GM19238 (cell line): ENCODE measurements around the gene MS4A15.
"Not testable (repeated sequence)": the region's sequence is repeated elsewhere in the genome, so short reads cannot be mapped to it uniquely, and the experiment has no call there.

Experiments
- DNase-seq: peaks from one replicate; pipeline ENCODE4 v3.0.0; 2011; ENCODE audit warnings: low spot score; ENCODE audit not compliant: insufficient read length

The MS4A15 gene

DNA sequence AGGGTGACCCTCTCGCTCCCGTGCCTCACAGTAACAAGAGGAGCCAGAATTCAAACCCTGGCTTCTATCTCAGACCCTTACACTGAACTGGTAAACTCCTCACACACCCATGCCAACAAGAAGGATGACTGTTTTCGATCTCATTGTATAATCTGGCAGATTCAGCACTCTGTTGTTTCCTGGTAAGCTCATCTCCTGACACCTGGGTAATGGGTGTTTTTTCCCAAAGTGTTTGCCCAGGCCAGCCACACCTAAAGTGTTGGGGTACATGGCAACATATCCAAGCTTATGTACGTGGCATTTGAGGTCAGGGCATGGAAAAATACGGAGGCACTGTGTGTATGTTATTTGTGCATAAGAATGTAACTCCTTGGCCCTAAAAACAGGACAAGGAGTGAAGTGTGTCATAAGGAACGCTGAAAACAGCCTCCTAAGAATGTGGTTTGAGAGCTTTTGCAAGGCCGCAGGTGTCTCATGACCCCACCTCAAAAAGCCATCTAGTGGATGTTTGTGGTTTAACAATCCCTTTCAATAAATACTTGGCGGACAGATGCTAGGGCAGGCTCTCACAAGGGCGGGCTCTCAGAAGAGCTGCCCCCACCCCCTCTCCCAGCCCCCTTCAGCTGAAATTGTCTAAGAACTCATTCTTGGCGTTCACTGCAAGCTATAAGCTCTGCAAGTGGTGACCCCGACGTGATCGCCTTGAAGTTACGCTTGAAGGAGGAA, at the start of gene MS4A15:
Gene MS4A15 (plus strand): TSS at position 561 of the 726 bp plus-strand sequence. CDS start 6,867 bp downstream, outside the sequence.
- no peak for DNase-seq

DNA sequence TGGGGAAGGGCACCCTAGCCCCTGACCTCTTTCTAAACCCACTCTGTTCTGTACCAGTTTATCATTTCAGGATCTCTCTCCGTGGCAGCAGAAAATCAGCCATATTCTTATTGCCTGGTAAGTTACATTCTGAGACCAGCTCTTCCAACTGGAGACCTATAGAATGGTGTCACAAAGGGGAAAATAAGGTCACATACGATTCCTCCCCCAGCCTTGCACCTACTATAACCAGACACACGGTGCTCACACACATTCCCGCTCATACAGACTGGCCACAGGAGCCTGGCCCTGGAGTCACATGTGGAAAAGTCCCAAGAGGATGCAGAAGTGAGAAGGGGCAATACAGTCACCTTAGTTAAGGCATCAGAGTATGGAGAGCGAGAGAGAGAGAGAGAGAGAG, 49.7 kb upstream of the MS4A15 start:
- DNase-seq, result no peak

GRCh38 chr11:60710482-60710881, 46.2 kb upstream of the MS4A15 start:
- DNase-seq, result no peak

- DNase-seq, result no peak
Observed at GRCh38 chr11:60711276-60711675, 45.4 kb upstream of the MS4A15 start.

GRCh38 chr11:60713423-60713822, 43.2 kb upstream of the MS4A15 start:
- not testable (repeated sequence) for DNase-seq

GRCh38 chr11:60717956-60718355, 38.7 kb upstream of the MS4A15 start:
- DNase-seq, result no peak

- DNase-seq, result no peak
Observed at GRCh38 chr11:60718524-60719316, 37.9 kb upstream of the MS4A15 start.

GRCh38 chr11:60719391-60719790, 37.3 kb upstream of the MS4A15 start:
- no peak for DNase-seq

DNA sequence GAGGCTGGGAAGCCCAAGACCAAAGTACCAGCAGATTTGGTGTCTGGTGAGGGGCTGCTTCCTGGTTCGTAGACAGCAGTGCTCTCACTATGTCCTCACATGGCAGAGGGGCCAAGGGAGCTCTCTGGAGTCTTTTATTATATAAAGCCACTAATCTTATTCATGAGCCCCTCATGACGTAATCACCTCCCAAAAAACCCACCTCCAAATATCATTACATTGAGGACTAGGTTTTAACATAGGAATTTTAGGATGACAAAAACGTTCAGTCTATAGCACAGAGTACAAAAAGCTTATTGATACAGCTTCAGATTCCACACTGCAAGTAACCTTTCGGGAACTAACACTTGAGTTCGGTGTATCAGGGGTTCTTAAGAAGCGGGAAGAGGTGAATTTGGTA, 36.2 kb upstream of the MS4A15 start:
- DNase-seq, result no peak

DNA sequence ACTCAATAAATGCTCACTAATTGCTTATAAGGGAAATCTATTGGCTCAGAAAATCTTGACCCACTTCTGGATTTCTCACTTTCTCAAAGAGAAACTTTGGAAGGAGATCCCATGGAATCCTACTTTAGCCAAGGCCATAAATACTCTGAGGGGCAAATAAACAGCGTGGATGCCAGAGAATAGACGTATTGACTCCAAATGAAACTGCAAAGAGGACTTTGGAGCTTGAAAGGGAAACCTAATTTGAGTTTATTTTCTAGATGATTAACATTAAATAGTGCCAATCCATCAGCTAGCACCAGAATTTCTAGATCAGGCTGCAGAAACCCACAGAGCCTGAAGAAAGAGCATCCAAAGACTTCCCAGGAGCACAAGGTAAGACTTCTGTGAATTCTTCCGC, 32.2 kb upstream of the MS4A15 start, which contains the start of gene MS4A18:
Gene MS4A18 (plus strand): TSS at position 301 of the 400 bp plus-strand sequence.
- DNase-seq, result no peak

DNA sequence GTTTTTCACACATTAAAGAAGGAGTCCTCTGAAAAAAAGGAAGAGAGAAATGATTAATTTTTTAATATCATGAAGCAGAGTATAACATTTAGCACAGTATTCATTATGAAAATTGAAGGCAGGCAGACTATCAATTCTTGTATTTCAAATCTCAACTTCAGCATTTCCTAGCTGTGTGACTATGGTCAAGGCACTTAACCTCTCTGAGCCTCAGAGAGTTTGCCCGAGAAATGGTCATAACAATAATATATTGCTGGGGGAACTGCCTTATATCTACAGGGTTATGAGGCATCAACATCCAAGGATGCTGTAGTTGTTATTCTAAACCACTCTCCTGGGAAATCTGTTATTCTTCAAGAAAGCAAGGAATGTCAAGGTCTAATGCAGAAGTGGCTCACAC, 31.1 kb upstream of the MS4A15 start:
- DNase-seq, result no peak

- no peak for DNase-seq
Observed at GRCh38 chr11:60731586-60731985, 25.1 kb upstream of the MS4A15 start.

DNA sequence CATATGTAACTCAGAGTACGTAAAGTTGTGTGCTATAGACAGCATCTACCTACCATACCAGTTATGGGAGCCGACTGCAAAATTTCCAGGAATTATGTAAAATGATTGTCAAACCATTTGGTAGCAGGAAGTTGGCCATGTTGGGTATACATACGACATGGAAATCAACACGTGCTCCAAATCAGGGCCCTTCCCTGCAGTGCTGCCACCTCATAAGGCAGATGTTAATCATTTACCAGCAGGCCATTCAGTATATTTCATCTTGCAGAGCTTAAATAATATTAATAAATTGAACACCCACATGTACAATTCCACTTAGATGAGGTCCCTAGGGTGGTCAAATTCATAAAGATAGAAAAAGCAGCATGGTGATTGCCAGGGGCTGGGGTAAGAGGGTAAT, 22.4 kb upstream of the MS4A15 start:
- no peak for DNase-seq

- DNase-seq, result no peak
Observed at GRCh38 chr11:60739114-60739513, 17.6 kb upstream of the MS4A15 start.

DNA sequence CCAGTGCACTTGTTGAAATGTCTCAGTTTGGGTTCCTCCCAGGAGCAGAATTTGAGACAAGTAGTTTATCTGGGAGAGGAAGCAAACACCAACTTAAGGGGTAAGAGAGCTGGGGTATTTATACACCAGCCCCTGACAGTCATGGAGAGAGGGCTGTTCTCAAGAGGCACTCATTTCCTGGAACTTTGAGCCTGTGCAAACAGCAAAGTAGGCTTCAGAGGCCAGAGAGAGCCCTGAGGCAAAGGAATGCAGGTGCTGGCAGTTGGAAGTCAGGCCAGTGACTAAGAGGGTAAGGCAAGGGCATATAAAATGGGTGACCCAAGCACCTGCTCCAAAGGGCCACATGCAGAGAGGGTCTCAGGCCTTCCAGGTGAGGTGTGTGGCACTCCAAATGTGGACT, 16.1 kb upstream of the MS4A15 start:
- DNase-seq, result no peak

DNA sequence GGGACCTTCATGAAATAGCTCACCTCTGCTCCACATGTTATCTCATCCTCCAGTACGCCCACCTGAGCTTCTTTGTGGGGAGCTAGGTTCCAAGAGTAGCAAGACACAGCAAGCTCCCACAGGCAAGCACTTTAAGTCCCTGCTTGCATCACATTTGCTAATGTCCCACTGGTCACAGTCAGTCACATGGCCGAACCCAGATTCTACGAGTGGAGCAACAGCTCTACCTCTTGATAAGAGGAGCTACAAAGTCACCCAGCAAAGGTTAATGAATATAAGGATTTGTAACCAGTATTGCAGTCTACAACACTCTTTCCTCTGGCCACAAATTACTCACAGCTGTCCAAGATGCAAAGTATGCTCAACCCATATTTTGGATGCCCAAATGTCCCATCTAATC, 15.2 kb upstream of the MS4A15 start:
- no peak for DNase-seq

GRCh38 chr11:60743058-60743457, 13.6 kb upstream of the MS4A15 start:
- DNase-seq, result no peak

DNA sequence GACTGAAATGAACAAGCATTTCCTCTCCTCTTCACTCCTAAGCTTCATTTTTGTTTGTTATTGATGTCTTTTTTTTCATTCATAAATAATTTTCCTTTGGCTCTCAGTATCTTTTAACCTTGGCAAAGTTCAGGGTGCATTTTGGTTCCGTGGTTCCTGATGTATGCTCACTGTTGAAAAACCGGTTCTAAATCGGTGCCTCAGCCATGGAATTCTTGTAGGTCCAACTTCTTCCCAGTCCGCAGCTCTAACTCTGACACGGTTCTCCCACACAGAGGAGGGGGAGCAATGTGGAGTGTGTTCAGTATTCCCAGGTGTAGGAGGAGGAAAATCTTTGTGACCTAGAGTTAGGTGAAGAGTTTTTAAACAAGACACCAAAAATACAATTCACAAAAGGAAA, 12.6 kb upstream of the MS4A15 start:
- DNase-seq, result no peak

GRCh38 chr11:60747359-60747873, 9.3 kb upstream of the MS4A15 start:
- no peak for DNase-seq

DNA sequence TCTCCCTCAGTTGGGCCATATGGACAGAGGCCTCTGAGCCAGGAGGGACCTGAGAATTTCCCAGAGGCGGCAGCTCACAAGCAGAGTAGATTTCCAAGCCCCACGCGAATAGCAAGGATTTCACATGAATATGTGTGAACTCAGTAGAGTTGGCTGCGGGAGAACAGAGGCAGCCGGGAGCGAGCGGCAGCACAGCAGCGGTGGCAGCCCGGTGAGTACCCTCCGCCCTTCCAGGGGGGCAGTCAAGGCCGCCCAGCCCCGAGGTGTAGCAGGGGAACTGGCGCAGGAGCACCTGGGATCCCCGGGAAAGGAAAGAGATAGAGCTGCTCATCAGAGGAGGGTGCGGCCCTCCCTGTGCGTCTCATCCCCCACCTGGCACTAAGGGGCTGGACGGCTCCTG, 8.4 kb upstream of the MS4A15 start:
- no peak for DNase-seq

DNA sequence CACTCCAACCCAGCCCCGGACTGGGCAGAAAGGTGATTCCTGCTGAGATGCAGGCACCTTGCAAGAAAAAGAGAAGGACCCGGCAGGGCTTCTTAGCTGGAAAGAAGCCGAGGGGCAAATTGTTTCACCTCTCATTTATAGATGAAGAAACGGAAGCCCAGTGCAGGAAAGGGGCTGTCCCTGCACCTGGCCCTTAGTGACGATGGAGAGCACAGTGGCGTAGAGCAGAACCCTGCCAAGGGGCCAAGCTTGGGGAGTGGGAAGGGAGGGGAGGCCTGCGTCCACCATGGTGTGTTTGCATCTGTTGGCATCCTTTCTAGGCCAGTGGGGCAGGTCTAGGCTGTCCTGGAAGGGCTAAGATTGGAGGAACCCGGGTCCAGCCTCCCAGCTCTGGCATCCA, 7.8 kb upstream of the MS4A15 start:
- DNase-seq, result no peak

DNA sequence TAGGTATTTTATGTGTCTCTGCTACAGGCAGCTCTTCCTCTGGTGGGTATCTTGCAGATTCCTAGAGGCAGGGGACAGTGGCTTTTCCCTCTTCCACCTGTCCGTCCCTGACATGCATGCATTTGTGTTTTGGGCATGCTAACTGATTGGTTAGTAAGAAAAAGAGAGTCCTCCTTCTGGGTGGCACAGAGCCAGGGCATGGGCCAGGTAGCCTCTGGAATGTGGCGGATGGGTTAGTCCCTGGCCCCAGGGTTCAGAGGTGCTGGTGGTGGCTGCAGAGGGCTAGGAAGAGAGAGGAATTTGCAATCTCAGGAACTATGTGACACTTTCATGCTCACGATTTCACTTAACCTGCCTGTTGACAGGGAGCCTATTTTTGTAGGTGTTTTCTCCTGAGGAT, 5.8 kb upstream of the MS4A15 start:
- DNase-seq, result no peak

DNA sequence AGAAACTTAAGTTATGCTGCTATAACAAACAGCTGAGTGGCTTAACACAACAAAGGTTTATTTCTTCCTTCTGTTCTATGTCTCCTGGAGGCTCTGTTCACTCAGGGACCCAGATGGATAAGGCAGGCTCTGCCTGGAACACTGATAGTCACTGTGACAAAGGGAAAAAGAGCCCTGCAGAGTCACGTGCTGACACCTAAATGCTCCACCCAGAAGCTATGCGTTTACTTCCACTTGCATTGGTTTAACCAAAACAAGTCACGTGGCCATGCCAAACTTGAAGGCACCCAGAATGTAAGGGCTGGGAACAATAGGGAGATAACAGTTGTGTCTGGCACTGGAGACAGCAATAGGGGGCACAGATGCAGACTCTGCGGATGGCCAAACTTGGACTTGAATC, 3.4 kb upstream of the MS4A15 start:
- DNase-seq, result no peak
